Osteoblast (primary cell): ENCODE data around the gene DUXB. TPM values are rescaled to one million over a fixed set of nuclear protein-coding genes. Genes with fewer than 3 reads are reported as not detected.

ENCODE experiments used
- DNase-seq: peaks from one replicate; pipeline ENCODE4 v3.0.0; 2011; ENCODE audit warnings: low spot score, mixed read lengths; ENCODE audit not compliant: insufficient read length; ENCODE audit errors: missing footprints
- H2AFZ ChIP-seq: 2 replicates; pipeline ENCODE4 v1.6.0; 2011; ENCODE audit warnings: mild to moderate bottlenecking, low read length
- H3K27ac ChIP-seq: 2 replicates; pipeline ENCODE4 v1.5.1; 2011; ENCODE audit warnings: mild to moderate bottlenecking, low read depth, low read length, moderate library complexity
- H3K27me3 ChIP-seq: 2 replicates; pipeline ENCODE4 v1.6.0; 2012; ENCODE audit warnings: mild to moderate bottlenecking, control low read depth, inconsistent platforms, low read length, moderate library complexity; ENCODE audit not compliant: insufficient read depth
- H3K36me3 ChIP-seq: 2 replicates; pipeline ENCODE4 v1.5.1; 2011; ENCODE audit warnings: mild to moderate bottlenecking, low read length, control low read depth, moderate library complexity; ENCODE audit not compliant: insufficient read depth
- H3K4me1 ChIP-seq: 2 replicates; pipeline ENCODE4 v1.5.1; 2011; ENCODE audit warnings: mild to moderate bottlenecking, low read length, control low read depth, moderate library complexity; ENCODE audit not compliant: insufficient read depth
- H3K4me2 ChIP-seq: 2 replicates; pipeline ENCODE4 v1.6.0; 2011; ENCODE audit warnings: mild to moderate bottlenecking, low read length; ENCODE audit not compliant: insufficient read depth
- H3K4me3 ChIP-seq: fragments of 200-600 bp; sonication (generic); 3 replicates; pipeline ENCODE4 v1.5.1; 2012; ENCODE audit warnings: mild to moderate bottlenecking, low read length, inconsistent platforms; ENCODE audit not compliant: insufficient read depth
- H3K79me2 ChIP-seq: 2 replicates; pipeline ENCODE4 v1.6.0; 2012; ENCODE audit warnings: mild to moderate bottlenecking, low read length, control low read depth, inconsistent platforms; ENCODE audit not compliant: insufficient read depth
- H3K9me3 ChIP-seq: 2 replicates; pipeline ENCODE4 v1.5.1; 2011; ENCODE audit warnings: low read depth, low read length, control low read depth
- H4K20me1 ChIP-seq: 2 replicates; pipeline ENCODE4 v1.6.0; 2012; ENCODE audit warnings: mild to moderate bottlenecking, low read length, control low read depth; ENCODE audit not compliant: insufficient read depth
- total RNA-seq: library from RNA; depleted of rRNA; stranded (reverse); fragments of >200 nt; gene quantifications from 2 replicates; pipeline ENCODE4 v1.2.3, GENCODE V29; 2012
- TF ChIP-seq, protein P1 (sequence below): IDR thresholded peaks from 2 replicates; pipeline ENCODE4 v1.5.1; 2011; ENCODE audit warnings: mild to moderate bottlenecking, low read depth, low read length, moderate library complexity; ENCODE audit errors: extremely low read depth

Gene DUXB
- total RNA-seq, 1 donor = not detected

DNA sequence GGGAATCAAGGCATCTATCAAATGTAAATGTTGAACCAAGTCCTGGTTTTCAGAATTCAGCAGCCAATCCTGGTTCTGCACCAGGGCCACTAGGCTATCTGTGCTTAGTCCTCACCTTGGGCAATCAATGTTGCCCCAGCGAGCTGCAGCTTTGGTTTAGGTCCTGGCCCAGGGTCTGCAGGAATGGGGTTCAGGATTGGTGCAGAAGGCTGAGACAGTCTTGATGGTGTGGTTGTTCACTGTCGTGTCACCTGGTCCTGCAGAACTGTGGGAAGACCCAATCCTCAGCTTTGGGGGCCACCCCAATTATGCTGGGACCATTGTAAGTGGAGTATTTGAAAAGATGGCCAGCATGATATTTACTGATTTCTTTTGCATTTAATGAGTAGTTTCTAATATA, 43.1 kb downstream of the DUXB start:
- Histone ChIP-seq H2AFZ (no peak overlapping the region), H3K36me3 (peaks cover 46% of the 10 kb centered on the region), H3K4me1 (peaks cover 6% of the 10 kb centered on the region), H3K27me3 (no peaks in the 10 kb centered on the region), H3K4me2 (no peak overlapping the region), H3K79me2 (peaks cover 38% of the 10 kb centered on the region), H3K9me3 (no peaks in the 10 kb centered on the region), H4K20me1 (peaks cover 30% of the 10 kb centered on the region), H3K4me3 (no peak overlapping the region), H3K27ac (no peak overlapping the region)
- TF ChIP-seq, protein P1, sequence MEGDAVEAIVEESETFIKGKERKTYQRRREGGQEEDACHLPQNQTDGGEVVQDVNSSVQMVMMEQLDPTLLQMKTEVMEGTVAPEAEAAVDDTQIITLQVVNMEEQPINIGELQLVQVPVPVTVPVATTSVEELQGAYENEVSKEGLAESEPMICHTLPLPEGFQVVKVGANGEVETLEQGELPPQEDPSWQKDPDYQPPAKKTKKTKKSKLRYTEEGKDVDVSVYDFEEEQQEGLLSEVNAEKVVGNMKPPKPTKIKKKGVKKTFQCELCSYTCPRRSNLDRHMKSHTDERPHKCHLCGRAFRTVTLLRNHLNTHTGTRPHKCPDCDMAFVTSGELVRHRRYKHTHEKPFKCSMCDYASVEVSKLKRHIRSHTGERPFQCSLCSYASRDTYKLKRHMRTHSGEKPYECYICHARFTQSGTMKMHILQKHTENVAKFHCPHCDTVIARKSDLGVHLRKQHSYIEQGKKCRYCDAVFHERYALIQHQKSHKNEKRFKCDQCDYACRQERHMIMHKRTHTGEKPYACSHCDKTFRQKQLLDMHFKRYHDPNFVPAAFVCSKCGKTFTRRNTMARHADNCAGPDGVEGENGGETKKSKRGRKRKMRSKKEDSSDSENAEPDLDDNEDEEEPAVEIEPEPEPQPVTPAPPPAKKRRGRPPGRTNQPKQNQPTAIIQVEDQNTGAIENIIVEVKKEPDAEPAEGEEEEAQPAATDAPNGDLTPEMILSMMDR = no peak
- DNase-seq = no peak

DNA sequence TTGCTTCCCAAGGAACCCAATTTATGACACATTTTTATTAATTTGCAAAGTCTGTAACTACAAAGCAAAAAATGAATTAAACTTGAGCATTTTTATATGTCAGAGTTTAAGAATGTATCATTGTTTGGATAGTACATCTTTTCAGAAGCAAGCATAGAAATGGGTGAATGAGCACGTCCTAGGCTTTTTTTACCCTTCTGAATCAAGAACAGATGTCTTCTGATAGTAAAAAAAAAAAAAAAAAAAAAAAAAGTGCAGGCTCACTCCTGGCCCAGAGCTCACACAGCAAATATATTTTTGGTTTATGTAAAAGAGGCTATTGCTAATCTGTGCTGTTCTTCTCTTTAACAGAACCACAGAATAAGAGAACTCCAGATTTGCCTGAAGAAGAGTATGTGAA, 47.3 kb downstream of the DUXB start:
- no peak overlapping the region for H2AFZ ChIP-seq
- peaks cover 66% of the 10 kb centered on the region for H4K20me1 ChIP-seq
- H3K4me1 ChIP-seq = peaks cover 28% of the 10 kb centered on the region
- TF ChIP-seq, protein P1 = no peak
- no peak for DNase-seq
- H3K27ac ChIP-seq = peak overlapping the region; percentile 64
- no peak overlapping the region for H3K4me2 ChIP-seq
- no peaks in the 10 kb centered on the region for H3K27me3 ChIP-seq
- no peaks in the 10 kb centered on the region for H3K9me3 ChIP-seq
- H3K79me2 ChIP-seq = peaks cover 79% of the 10 kb centered on the region
- H3K4me3 ChIP-seq = no peak overlapping the region
- peaks cover 46% of the 10 kb centered on the region for H3K36me3 ChIP-seq

DNA sequence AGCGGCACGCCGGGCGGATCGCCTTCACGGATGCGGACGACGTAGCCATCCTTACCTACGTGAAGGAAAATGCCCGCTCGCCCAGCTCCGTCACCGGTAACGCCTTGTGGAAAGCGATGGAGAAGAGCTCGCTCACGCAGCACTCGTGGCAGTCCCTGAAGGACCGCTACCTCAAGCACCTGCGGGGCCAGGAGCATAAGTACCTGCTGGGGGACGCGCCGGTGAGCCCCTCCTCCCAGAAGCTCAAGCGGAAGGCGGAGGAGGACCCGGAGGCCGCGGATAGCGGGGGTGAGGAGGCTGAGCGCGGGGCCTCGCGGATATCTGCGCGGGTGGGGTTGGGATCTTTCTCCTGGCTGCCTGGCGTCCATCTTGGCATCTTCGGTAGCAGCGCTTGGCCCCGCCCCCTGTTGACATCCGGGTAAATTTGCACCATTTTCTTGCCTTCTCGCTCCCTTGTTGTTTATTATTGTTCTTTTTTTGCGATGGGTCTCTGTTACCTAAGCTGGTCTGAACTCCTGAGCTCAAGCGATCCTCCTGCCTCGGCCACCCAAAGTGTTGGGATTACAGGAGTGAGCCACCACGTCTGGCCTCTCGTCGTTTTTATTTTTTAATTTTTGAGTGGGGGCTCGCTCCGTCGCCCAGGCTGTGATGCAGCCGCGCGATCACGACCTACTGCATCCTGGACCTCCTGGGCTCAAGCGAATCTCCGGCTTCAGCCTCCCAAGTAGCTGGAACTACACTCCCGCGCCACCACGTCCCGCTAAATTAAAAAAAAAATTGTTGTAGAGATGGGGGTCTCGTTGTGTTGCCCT, 52.8 kb downstream of the DUXB start:
- peak overlapping the region; percentile 93 for H3K4me2 ChIP-seq
- H3K79me2 ChIP-seq = peaks cover 93% of the 10 kb centered on the region
- peaks cover 53% of the 10 kb centered on the region for H4K20me1 ChIP-seq
- peak overlapping the region; percentile 91 for H3K27ac ChIP-seq
- no peaks in the 10 kb centered on the region for H3K27me3 ChIP-seq
- H3K36me3 ChIP-seq = peaks cover 19% of the 10 kb centered on the region
- H3K4me1 ChIP-seq = peaks cover 34% of the 10 kb centered on the region
- no peaks in the 10 kb centered on the region for H3K9me3 ChIP-seq
- H2AFZ ChIP-seq = peak overlapping the region; percentile 96
- peak; percentile 88 for DNase-seq
- TF ChIP-seq, protein P1 = no peak
- H3K4me3 ChIP-seq = peak overlapping the region; percentile 89

DNA sequence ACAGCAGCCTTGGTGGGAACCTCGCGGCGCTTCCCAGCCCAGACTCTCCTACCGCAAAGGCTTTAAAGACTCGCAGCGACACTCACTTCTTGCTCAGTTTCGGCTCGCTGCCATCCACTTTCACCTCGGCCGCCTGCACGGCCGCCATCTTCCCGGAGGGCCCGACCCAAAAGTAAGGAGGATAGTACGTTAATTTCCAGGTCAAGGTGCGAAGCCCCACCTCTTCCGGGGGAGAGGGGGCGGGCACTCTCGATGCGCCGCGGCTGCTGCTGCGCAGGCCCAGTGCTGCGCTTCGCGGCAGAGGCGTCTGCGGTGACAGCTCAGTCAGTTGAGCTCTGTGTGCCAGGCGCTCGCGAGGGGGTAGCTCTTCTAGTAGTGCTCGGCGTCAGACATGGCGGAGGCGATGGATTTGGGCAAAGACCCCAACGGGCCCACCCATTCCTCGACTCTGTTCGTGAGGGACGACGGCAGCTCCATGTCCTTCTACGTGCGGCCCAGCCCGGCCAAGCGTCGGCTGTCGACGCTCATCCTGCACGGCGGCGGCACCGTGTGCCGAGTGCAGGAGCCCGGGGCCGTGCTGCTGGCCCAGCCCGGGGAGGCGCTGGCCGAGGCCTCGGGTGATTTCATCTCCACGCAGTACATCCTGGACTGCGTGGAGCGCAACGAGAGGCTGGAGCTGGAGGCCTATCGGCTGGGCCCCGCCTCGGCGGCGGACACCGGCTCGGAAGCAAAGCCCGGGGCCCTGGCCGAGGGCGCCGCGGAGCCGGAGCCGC, 53.6 kb downstream of the DUXB start, which contains the start of the genes KARS1 and TERF2IP:
TSS of gene KARS1 (minus strand) at position 174 of the 773 bp plus-strand sequence. CDS start at position 148, 26 bp downstream.
TSS of gene TERF2IP (plus strand) at position 282 of the 773 bp plus-strand sequence. CDS start at position 392, 110 bp downstream.
- Histone ChIP-seq H3K4me3 (peak within 1 kb of the TSS; percentile 89), H4K20me1 (peaks cover 45% of the 10 kb centered on the region), H3K27me3 (no peaks in the 10 kb centered on the region), H3K4me2 (peak within 1 kb of the TSS; percentile 93), H2AFZ (peak within 1 kb of the TSS; percentile 96), H3K79me2 (peaks cover 93% of the 10 kb centered on the region), H3K27ac (peak within 1 kb of the TSS; percentile 91), H3K4me1 (peaks cover 28% of the 10 kb centered on the region), H3K36me3 (peaks cover 22% of the 10 kb centered on the region), H3K9me3 (no peaks in the 10 kb centered on the region)
- DNase-seq = peak; percentile 96
- TF ChIP-seq, protein P1 = no peak
